Panc1 (cell line): ENCODE measurements around the gene STX7. TPM values are rescaled to one million over a fixed set of nuclear protein-coding genes. Genes with fewer than 3 reads are reported as not detected.

Experiments used
- ATAC-seq: fragments of 200-7000 bp; cut with Tn5 transposase; 2 replicates; pipeline ENCODE4 v1.9.1; 2020; ENCODE audit warnings: mild to moderate bottlenecking, moderate library complexity
- BruUV-seq: library from RNA; stranded (reverse); fragments of 400-500 nt; replicated peaks from 2 replicates; lab custom pipeline; 2021; lab: Mats Ljungman, UMichigan
- CTCF ChIA-PET: fragments of 300-600 bp; sonication (Branson Sonifier 250); formaldehyde crosslinking; loops from one replicate; lab custom pipeline; 2022; ENCODE audit warnings: antibody characterized with exemption; lab: Charles Lee
- POLR2A ChIA-PET: fragments of 300-600 bp; sonication (Branson Sonifier 250); formaldehyde crosslinking; loops from one replicate; lab custom pipeline; 2022; ENCODE audit warnings: antibody characterized with exemption; lab: Charles Lee
- DNase-seq: peaks from one replicate; pipeline ENCODE4 v3.0.0-alpha.2; 2010; ENCODE audit warnings: low read depth, low spot score
- H3K27ac ChIP-seq: 2 replicates; pipeline ENCODE4 v1.5.1; 2011; ENCODE audit warnings: mild to moderate bottlenecking, low read length, inconsistent platforms
- H3K27me3 ChIP-seq: fragments of 200-500 bp; sonication (Bioruptor generic); 2 replicates; pipeline ENCODE4 v1.6.0; 2014; ENCODE audit warnings: low read length, inconsistent platforms; ENCODE audit not compliant: control insufficient read depth, insufficient read depth
- H3K36me3 ChIP-seq: fragments of 200-500 bp; sonication (Bioruptor generic); 2 replicates; pipeline ENCODE4 v1.5.1; 2014; ENCODE audit warnings: inconsistent platforms, mild to moderate bottlenecking, low read length, moderate library complexity; ENCODE audit not compliant: control insufficient read depth, insufficient read depth
- H3K4me1 ChIP-seq: 2 replicates; pipeline ENCODE4 v1.5.1; 2011; ENCODE audit warnings: inconsistent platforms, mild to moderate bottlenecking, low read length, moderate library complexity; ENCODE audit not compliant: control insufficient read depth, insufficient read depth
- H3K4me3 ChIP-seq, 2 experiments: 2 replicates each; pipeline ENCODE4 v1.5.1; 2011 to 2012; ENCODE audit warnings: low read depth in 2 of 2, low read length in 2 of 2, mild to moderate bottlenecking in 2 of 2, inconsistent platforms in 1 of 2, moderate library complexity in 1 of 2
- H3K9me3 ChIP-seq: fragments of 200-500 bp; sonication (Bioruptor generic); 2 replicates; pipeline ENCODE4 v1.5.1; 2014; ENCODE audit warnings: low read depth, mild to moderate bottlenecking, inconsistent platforms, low read length, moderate library complexity; ENCODE audit not compliant: control insufficient read depth, insufficient read depth
- CTCF ChIP-seq: fragments of 450-650 bp; IDR thresholded peaks from 2 replicates; pipeline ENCODE4 v1.5.1; 2017; ENCODE audit warnings: mild to moderate bottlenecking
- POLR2AphosphoS5 ChIP-seq: IDR thresholded peaks from 2 replicates; pipeline ENCODE4 v1.6.1; 2012; ENCODE audit warnings: mild to moderate bottlenecking, low read depth, low read length, moderate library complexity
- REST ChIP-seq, 2 experiments: IDR thresholded peaks; 2 replicates each; pipeline ENCODE4 v1.6.1; 2011 to 2012; ENCODE audit warnings: low read depth in 2 of 2, control low read depth in 1 of 2, low read length in 1 of 2, mild to moderate bottlenecking in 1 of 2, moderate library complexity in 1 of 2; ENCODE audit not compliant: insufficient read depth in 1 of 2
- SIN3A ChIP-seq: IDR thresholded peaks from 2 replicates; pipeline ENCODE4 v1.6.1; 2012; ENCODE audit warnings: low read depth, mild to moderate bottlenecking, low read length, moderate library complexity, borderline replicate concordance; ENCODE audit not compliant: insufficient read depth
- TCF7L2 ChIP-seq: IDR thresholded peaks from 2 replicates; pipeline ENCODE4 v1.6.1; 2011; ENCODE audit warnings: mild to moderate bottlenecking, low read depth, low read length, inconsistent platforms
- in situ Hi-C: cut with HindIII; loops from 2 replicates; pipeline ENCODE4 v1.10.0; 2016; ENCODE audit warnings: low sequenced_read_pairs, low pct_unique_long_range_greater_than_20kb
- intact Hi-C: fragments of 100-400 bp; cut with micrococcal nuclease; formaldehyde crosslinking; loops from one replicate; pipeline ENCODE4 v1.10.0; 2022; ENCODE audit not compliant: unreplicated experiment
- total RNA-seq: library from RNA; stranded (reverse); gene quantifications from one replicate; pipeline ENCODE4 v1.2.1, GENCODE V29; 2021; ENCODE audit not compliant: unreplicated experiment

STX7 gene
- total RNA-seq, 1 experiment from 2014 or later: 40.6 TPM

- no TSS peak for BruUV-seq
- TF ChIP-seq CTCF: no peak
- no peak for TF ChIP-seq POLR2AphosphoS5
- TF ChIP-seq REST (IDR thresholded peaks at IDR 0.05; ENCODE audit: insufficient read depth in 1 of 2, low read depth in 2 of 2, low read length in 1 of 2): no peak
- no peak for TF ChIP-seq TCF7L2
- TF ChIP-seq SIN3A: no peak
- DNase-seq (no peak), ATAC-seq (no peak)
- Histone ChIP-seq H3K27ac (no peak overlapping the region), H3K36me3 (no peaks in the 10 kb centered on the region), H3K27me3 (peaks cover 36% of the 10 kb centered on the region), H3K4me3 (no peak overlapping the region), H3K4me1 (no peaks in the 10 kb centered on the region), H3K9me3 (no peaks in the 10 kb centered on the region)
- ChIA-PET POLR2A (no interaction called here), CTCF (no interaction called here)
- in situ Hi-C loops (no loop called here), intact Hi-C loops (no loop called here)
Measured at GRCh38 chr6:132404736-132405135, 108.2 kb downstream of the STX7 start.

DNA sequence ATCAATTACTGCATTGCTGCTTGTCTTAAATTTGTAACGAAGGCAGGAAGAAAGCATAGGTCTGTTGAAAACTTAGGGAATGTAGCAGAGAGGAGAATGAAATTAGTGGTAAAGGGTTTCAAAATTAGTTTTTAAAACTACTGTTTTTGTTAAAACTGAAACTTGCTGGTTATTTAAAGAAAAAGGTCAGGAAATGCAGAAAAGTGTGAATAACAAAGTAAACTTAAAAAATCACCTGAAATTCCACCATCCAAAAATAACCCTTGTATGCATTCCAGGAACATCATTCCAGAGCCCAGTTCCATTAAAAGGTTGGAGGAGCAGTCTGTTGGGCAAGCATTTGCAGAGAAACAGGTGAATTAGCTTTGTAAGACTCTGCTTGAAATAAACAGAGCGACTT lies 108.6 kb downstream of the STX7 start:
- no peaks in the 10 kb centered on the region for H3K4me1 ChIP-seq
- DNase-seq: no peak
- H3K9me3 ChIP-seq: no peaks in the 10 kb centered on the region
- in situ Hi-C loops (no loop called here), intact Hi-C loops (no loop called here)
- H3K36me3 ChIP-seq: no peaks in the 10 kb centered on the region
- ChIA-PET CTCF (no interaction called here), POLR2A (no interaction called here)
- no peak overlapping the region for H3K4me3 ChIP-seq
- TF ChIP-seq CTCF: no peak
- TF ChIP-seq TCF7L2: no peak
- no peak for TF ChIP-seq POLR2AphosphoS5
- no peak for TF ChIP-seq SIN3A
- TF ChIP-seq REST (IDR thresholded peaks at IDR 0.05; ENCODE audit: insufficient read depth in 1 of 2, low read depth in 2 of 2, low read length in 1 of 2): no peak
- BruUV-seq: no TSS peak
- H3K27me3 ChIP-seq: peaks cover 39% of the 10 kb centered on the region
- no peak for ATAC-seq
- no peak overlapping the region for H3K27ac ChIP-seq
